Uterus (tissue), 4 donors: ENCODE data around the gene LTBP1. TPM values are rescaled to one million over a fixed set of nuclear protein-coding genes. Genes with fewer than 3 reads are reported as not detected.

Experiments used
- DNase-seq, 2 donors: peaks; one replicate each; pipeline ENCODE4 v3.0.0-alpha.2; 2019 to 2020
- H3K27ac ChIP-seq, 2 donors: fragments of 200-600 bp; sonication (generic); 1 replicate in 1 of 2; 2 replicates in 1 of 2; pipeline ENCODE4 v1.5.1; 2016 to 2018
- H3K27me3 ChIP-seq, 2 donors: fragments of 200-600 bp; sonication (generic); one replicate each; pipeline ENCODE4 v1.5.1; 2018 to 2019; ENCODE audit warnings: control low read depth in 1 of 2
- H3K36me3 ChIP-seq, 2 donors: fragments of 200-600 bp; sonication (generic); one replicate each; pipeline ENCODE4 v1.5.1; 2019; ENCODE audit warnings: control low read depth in 1 of 2
- H3K4me1 ChIP-seq, 2 donors: fragments of 200-600 bp; sonication (generic); one replicate each; pipeline ENCODE4 v1.5.1; 2018 to 2019; ENCODE audit warnings: control low read depth in 1 of 2
- H3K4me3 ChIP-seq, 2 donors: fragments of 200-600 bp; sonication (generic); 1 replicate in 1 of 2; 2 replicates in 1 of 2; pipeline ENCODE4 v1.5.1; 2018 to 2019; ENCODE audit warnings: mild to moderate bottlenecking in 1 of 2
- H3K9me3 ChIP-seq, 2 donors: fragments of 200-600 bp; sonication (generic); one replicate each; pipeline ENCODE4 v1.5.1; 2019; ENCODE audit warnings: control low read depth in 1 of 2
- POLR2A ChIP-seq, 2 donors: fragments of 450-650 bp; IDR thresholded peaks; one replicate each; pipeline ENCODE4 v1.6.1; 2016; ENCODE audit warnings: antibody characterized with exemption in 2 of 2, mild to moderate bottlenecking in 1 of 2, moderate library complexity in 1 of 2
- intact Hi-C: fragments of 100-400 bp; cut with DNase I; formaldehyde crosslinking; loops from one replicate; pipeline ENCODE4 v1.15.1; 2023; ENCODE audit warnings: low total_unique reads
- total RNA-seq, 4 donors: library from RNA; depleted of rRNA in 3 of 4; stranded (reverse); fragments of >200 nt in 3 of 4; gene quantifications; one replicate each; pipeline versions ENCODE4 v1.1.0 to v1.2.4, GENCODE V29; 2014 to 2023
- TF ChIP-seq, protein P1 (sequence below), 4 experiments: fragments of 200-600 bp in 2 of 4; fragments of 450-650 bp in 2 of 4; sonication (generic) in 2 of 4; IDR thresholded peaks; one replicate each; pipeline ENCODE4 v1.5.1; 2016 to 2019; ENCODE audit warnings: antibody characterized with exemption in 4 of 4, mild to moderate bottlenecking in 2 of 4, moderate library complexity in 1 of 4
- donor health status: DM: yes; HTN: yes; CAD: no.

Gene LTBP1
- total RNA-seq, 4 donors from 2014 or later: 72.5 to 322 (median 92.2) TPM

DNA sequence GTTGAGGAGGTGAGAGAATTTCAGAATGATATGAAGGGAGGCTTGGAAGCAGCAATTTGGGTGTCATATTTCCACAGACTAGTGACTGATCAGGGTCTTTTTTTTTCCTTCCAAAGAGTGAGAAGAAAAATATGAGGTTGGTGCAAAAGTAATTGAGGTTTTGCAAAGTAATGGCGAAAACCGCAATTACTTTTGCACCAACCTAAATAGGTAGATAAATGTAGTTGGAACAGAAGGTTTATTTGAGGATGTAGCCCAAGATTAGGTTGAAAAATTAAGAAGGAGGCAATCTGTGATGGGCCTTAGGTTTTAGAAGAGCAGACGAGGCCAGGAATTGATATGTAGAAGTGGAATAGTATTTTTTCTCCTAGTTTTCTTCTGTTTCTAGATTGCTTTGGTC lies 7.8 kb upstream of the LTBP1 start:
- Histone ChIP-seq H3K4me1 (no peaks in the 10 kb centered on the region), H3K9me3 (no peaks in the 10 kb centered on the region), H3K4me3 (no peak overlapping the region), H3K27me3 (no peaks in the 10 kb centered on the region), H3K27ac (no peak overlapping the region), H3K36me3 (no peaks in the 10 kb centered on the region)
- no peak for TF ChIP-seq POLR2A (IDR thresholded peaks at IDR 0.05)
- TF ChIP-seq, protein P1, sequence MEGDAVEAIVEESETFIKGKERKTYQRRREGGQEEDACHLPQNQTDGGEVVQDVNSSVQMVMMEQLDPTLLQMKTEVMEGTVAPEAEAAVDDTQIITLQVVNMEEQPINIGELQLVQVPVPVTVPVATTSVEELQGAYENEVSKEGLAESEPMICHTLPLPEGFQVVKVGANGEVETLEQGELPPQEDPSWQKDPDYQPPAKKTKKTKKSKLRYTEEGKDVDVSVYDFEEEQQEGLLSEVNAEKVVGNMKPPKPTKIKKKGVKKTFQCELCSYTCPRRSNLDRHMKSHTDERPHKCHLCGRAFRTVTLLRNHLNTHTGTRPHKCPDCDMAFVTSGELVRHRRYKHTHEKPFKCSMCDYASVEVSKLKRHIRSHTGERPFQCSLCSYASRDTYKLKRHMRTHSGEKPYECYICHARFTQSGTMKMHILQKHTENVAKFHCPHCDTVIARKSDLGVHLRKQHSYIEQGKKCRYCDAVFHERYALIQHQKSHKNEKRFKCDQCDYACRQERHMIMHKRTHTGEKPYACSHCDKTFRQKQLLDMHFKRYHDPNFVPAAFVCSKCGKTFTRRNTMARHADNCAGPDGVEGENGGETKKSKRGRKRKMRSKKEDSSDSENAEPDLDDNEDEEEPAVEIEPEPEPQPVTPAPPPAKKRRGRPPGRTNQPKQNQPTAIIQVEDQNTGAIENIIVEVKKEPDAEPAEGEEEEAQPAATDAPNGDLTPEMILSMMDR (IDR thresholded peaks at IDR 0.05): no peak
- intact Hi-C loops: no loop called here
- no peak for DNase-seq

DNA sequence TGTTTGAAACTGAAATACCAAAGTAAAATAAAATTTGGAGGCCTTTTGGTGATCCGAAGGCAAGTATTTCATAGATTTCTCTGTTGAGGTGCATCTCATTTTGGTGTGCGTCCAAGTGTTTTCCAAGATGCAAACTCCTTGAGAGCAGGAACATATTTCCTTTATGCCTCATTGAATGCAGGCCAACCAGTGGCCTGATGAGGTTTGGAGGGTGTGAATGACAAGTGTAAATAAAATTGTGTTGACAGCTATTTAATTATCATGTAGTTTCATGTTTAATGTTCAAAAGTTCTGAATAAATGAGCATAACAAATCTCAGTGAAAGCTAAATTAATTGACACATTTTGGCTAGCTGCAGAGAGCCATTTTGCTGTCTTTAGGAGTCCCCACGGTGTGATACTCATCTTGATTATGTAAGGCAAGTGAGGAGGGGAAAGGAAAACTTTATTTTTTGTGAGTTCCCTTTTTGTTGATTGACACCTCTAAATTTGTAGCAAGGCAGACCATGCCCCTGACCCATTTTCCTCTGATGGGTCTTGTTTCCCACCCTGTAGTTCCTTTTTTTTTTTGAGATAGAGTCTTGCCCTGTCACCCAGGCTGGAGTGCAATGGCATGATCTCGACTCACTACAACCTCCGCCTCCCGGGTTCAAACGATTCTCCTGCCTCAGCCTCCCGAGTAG lies 6.3 kb upstream of the LTBP1 start:
- intact Hi-C loops: loop anchor here (10.0 kb wide), 1 partner anchor 166 kb away; no protein-coding TSS in a partner anchor
- Histone ChIP-seq H3K4me3 (no peak overlapping the region), H3K9me3 (no peaks in the 10 kb centered on the region)

DNA sequence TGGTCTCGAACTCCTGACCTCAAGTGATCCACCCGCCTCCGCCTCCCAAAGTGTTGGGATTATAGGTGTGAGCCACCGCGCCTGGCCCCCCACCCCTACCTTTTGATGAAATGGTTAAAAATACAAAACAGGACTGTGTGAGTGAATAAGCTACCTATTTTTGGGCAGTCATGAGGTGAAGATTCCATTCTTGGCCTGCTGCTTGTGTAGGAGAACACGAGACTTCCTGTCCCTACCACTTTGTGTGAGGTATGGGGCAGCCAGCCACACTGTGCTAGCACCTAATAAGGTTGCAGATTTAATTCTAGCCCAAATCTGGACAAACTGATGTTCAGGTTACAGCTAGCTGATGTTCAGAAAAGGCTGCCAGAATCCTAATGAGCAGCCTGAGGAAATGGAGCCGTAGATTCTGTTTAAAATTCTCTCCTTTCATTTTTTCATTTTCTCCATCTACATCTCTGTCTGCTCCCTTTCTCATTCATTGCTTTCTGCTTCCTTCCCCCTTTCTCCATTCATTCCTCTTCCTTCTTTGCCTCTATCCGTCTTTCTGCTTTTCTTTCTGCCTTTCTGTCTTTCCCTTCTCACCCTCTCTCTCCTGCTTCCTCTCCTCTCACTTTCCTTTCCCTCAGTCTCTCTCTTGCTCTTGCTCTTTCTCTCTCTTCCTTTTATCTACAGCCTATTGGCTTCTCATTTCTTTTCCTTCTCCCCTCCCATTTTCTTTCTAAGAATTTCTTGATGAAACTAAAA lies 4.6 kb upstream of the LTBP1 start:
- intact Hi-C loops: loop anchor here (10.0 kb wide), 1 partner anchor 167 kb away; no protein-coding TSS in a partner anchor
- Histone ChIP-seq H3K27me3 (no peaks in the 10 kb centered on the region), H3K9me3 (no peaks in the 10 kb centered on the region), H3K27ac (peak overlapping the region; percentile 1 to 36), H3K36me3 (no peaks in the 10 kb centered on the region), H3K4me3 (no peak overlapping the region), H3K4me1 (no peaks in the 10 kb centered on the region)
- no peak for DNase-seq
- TF ChIP-seq POLR2A (IDR thresholded peaks at IDR 0.05): no peak
- TF ChIP-seq, protein P1 (IDR thresholded peaks at IDR 0.05): no peak

More for the DNA sequence above, 6.3 kb upstream of the LTBP1 start:
- no peak for TF ChIP-seq POLR2A (IDR thresholded peaks at IDR 0.05)
- TF ChIP-seq, protein P1 (IDR thresholded peaks at IDR 0.05): no peak
- H3K27ac ChIP-seq: no peak overlapping the region
- no peaks in the 10 kb centered on the region for H3K27me3 ChIP-seq
- no peaks in the 10 kb centered on the region for H3K4me1 ChIP-seq
- no peak for DNase-seq
- H3K36me3 ChIP-seq: no peaks in the 10 kb centered on the region

DNA sequence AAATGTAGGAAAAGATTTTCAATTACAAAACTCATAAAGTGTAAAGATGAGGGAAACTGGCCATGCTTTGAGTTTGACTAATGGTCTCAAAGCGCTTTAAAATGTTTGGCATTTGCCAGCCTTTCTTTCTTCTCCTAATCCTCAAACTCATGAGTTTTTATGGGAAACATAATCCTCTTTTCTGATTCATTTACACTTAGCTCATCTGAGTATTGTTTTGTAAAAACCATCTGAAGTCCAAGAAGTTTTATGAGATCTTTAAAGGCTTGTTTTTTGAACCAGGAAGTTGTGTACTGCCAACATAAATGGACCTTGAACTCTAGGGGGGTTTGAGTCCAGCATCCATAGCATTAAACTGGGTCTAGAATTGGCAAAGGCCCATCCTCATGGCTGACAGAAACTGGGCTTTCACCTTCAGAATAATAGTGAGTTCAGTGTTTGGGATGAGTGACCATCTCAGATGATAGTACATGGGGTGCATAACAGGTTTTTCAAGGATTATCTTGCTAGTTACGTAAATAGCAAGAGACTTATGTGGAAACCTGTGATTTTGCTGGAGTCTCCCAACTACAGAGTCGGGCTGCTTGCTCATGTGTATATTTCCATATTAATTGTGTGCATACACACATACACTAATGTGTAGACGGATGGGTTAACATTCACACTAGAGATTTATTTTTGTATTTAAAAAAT lies 3.8 kb upstream of the LTBP1 start:
- Histone ChIP-seq H3K27ac (peak overlapping the region; percentile 1 to 36), H3K9me3 (no peaks in the 10 kb centered on the region), H3K4me3 (no peak overlapping the region), H3K36me3 (no peaks in the 10 kb centered on the region), H3K27me3 (no peaks in the 10 kb centered on the region), H3K4me1 (no peaks in the 10 kb centered on the region)
- intact Hi-C loops: loop anchor here (10.0 kb wide), 1 partner anchor 168 kb away; no protein-coding TSS in a partner anchor
- DNase-seq: no peak
- TF ChIP-seq POLR2A (IDR thresholded peaks at IDR 0.05): no peak
- TF ChIP-seq, protein P1 (IDR thresholded peaks at IDR 0.05): no peak
